Spinal cord (tissue), 10 donors: ENCODE measurements around the gene CHRNG. TPM values are rescaled to one million over a fixed set of nuclear protein-coding genes. Genes with fewer than 3 reads are reported as not detected.
"Not testable (repeated sequence)": the region's sequence is repeated elsewhere in the genome, so short reads cannot be mapped to it uniquely, and the experiment has no call there.

Source experiments
- DNase-seq, 6 donors: peaks; one replicate each; pipeline versions ENCODE4 v3.0.0 to v3.0.0-alpha.2; 2013 to 2015; ENCODE audit warnings: low spot score in 6 of 6, low read depth in 4 of 6
- H3K27ac ChIP-seq: one replicate; pipeline ENCODE4 v1.5.1; 2013; ENCODE audit warnings: low read depth, low read length, control low read depth
- H3K27me3 ChIP-seq: one replicate; pipeline ENCODE4 v1.6.1; 2013; ENCODE audit warnings: low read length; ENCODE audit not compliant: control insufficient read depth, insufficient read depth
- H3K36me3 ChIP-seq: one replicate; pipeline ENCODE4 v1.6.1; 2013; ENCODE audit warnings: low read length; ENCODE audit not compliant: control insufficient read depth, insufficient read depth
- H3K4me1 ChIP-seq: one replicate; pipeline ENCODE4 v1.6.1; 2013; ENCODE audit warnings: low read length; ENCODE audit not compliant: control insufficient read depth, insufficient read depth
- H3K4me3 ChIP-seq: one replicate; pipeline ENCODE4 v1.5.1; 2013; ENCODE audit warnings: low read depth, low read length, control low read depth
- H3K9me3 ChIP-seq: one replicate; pipeline ENCODE4 v1.6.1; 2013; ENCODE audit warnings: low read length; ENCODE audit not compliant: control insufficient read depth, insufficient read depth
- WGBS: methylation state at CpG from one replicate; pipeline ENCODE4 v1.1.5; 2013; ENCODE audit warnings: missing lambda C conversion rate; ENCODE audit not compliant: insufficient coverage; 5-methylcytosine and 5-hydroxymethylcytosine counted together
- polyA plus RNA-seq, 2 donors: library from polyadenylated mRNA; unstranded; fragments of 120-200 nt; gene quantifications; one replicate each; pipeline ENCODE4 v1.2.1, GENCODE V29; 2013; ENCODE audit not compliant: insufficient read length in 2 of 2
- total RNA-seq, 2 donors: library from RNA; depleted of rRNA in 1 of 2; stranded (reverse); fragments of 120-200 nt in 1 of 2; fragments of >200 nt in 1 of 2; gene quantifications; one replicate each; pipeline versions ENCODE4 v1.2.3 to v1.2.4, GENCODE V29; 2013 to 2014
- donor health status: healthy.

The CHRNG gene
- total and polyA plus RNA-seq, 4 donors = 0.06 to 0.35 (median 0.35) TPM; not detected in 1

GRCh38 chr2:232570481-232570880, 31.0 kb downstream of the CHRNG start:
- 100% methylated on average over 4 of the region's 6 CpGs for WGBS
- H3K4me1 ChIP-seq, H3K9me3 ChIP-seq, H3K27ac ChIP-seq, DNase-seq, H3K4me3 ChIP-seq, H3K27me3 ChIP-seq: not testable (repeated sequence)
- H3K36me3 ChIP-seq = peaks cover 46% of the 10 kb centered on the region

- Histone ChIP-seq H3K27ac (no peak overlapping the region), H3K4me3 (no peak overlapping the region), H3K27me3 (no peaks in the 10 kb centered on the region), H3K4me1 (peaks cover 3% of the 10 kb centered on the region), H3K9me3 (no peaks in the 10 kb centered on the region), H3K36me3 (peaks cover 40% of the 10 kb centered on the region)
- 57% methylated on average over 5 of the region's 7 CpGs for WGBS
- DNase-seq = peak in 1 of 6 donors; percentile 21
Measured at GRCh38 chr2:232571026-232571474, 31.6 kb downstream of the CHRNG start.

GRCh38 chr2:232573042-232573441, 33.5 kb downstream of the CHRNG start:
- Histone ChIP-seq H3K27ac (no peak overlapping the region), H3K27me3 (no peaks in the 10 kb centered on the region), H3K9me3 (no peaks in the 10 kb centered on the region), H3K4me1 (peaks cover 3% of the 10 kb centered on the region), H3K4me3 (no peak overlapping the region), H3K36me3 (peaks cover 23% of the 10 kb centered on the region)
- no peak for DNase-seq

GRCh38 chr2:232573771-232574435, 34.4 kb downstream of the CHRNG start:
- Histone ChIP-seq H3K4me3 (no peak overlapping the region), H3K9me3 (no peaks in the 10 kb centered on the region), H3K27me3 (no peaks in the 10 kb centered on the region), H3K36me3 (peaks cover 19% of the 10 kb centered on the region), H3K4me1 (peaks cover 3% of the 10 kb centered on the region), H3K27ac (no peak overlapping the region)
- DNase-seq = no peak
- 54% methylated on average over 8 of the region's 8 CpGs for WGBS

- WGBS = 81% methylated on average over 3 of the region's 5 CpGs
- H3K27ac ChIP-seq = no peak overlapping the region
- H3K36me3 ChIP-seq = peaks cover 12% of the 10 kb centered on the region
- no peaks in the 10 kb centered on the region for H3K9me3 ChIP-seq
- no peak overlapping the region for H3K4me3 ChIP-seq
- DNase-seq = no peak
- no peaks in the 10 kb centered on the region for H3K27me3 ChIP-seq
- H3K4me1 ChIP-seq = peaks cover 3% of the 10 kb centered on the region
Measured at GRCh38 chr2:232574674-232575403, 35.3 kb downstream of the CHRNG start.

- Histone ChIP-seq H3K27ac (no peak overlapping the region), H3K9me3 (no peaks in the 10 kb centered on the region), H3K4me1 (peaks cover 3% of the 10 kb centered on the region), H3K4me3 (no peak overlapping the region), H3K27me3 (no peaks in the 10 kb centered on the region), H3K36me3 (peaks cover 14% of the 10 kb centered on the region)
- no peak for DNase-seq
- no CpG with 5 or more reads among the region's 1 CpG for WGBS
Measured at GRCh38 chr2:232575404-232575746, 35.9 kb downstream of the CHRNG start.

GRCh38 chr2:232576995-232577394, 37.5 kb downstream of the CHRNG start:
- H3K36me3 ChIP-seq = peaks cover 25% of the 10 kb centered on the region

GRCh38 chr2:232577841-232578240, 38.3 kb downstream of the CHRNG start:
- peak in 1 of 6 donors; percentile 16 for DNase-seq
- WGBS = no CpG with 5 or more reads among the region's 2 CpGs
- H3K9me3 ChIP-seq = no peaks in the 10 kb centered on the region
- H3K4me3 ChIP-seq = no peak overlapping the region
- no peaks in the 10 kb centered on the region for H3K4me1 ChIP-seq
- H3K27me3 ChIP-seq = no peaks in the 10 kb centered on the region
- H3K36me3 ChIP-seq = peaks cover 25% of the 10 kb centered on the region
- no peak overlapping the region for H3K27ac ChIP-seq

More at GRCh38 chr2:232576995-232577394, 37.5 kb downstream of the CHRNG start:
- H3K27me3 ChIP-seq = no peaks in the 10 kb centered on the region
- H3K4me3 ChIP-seq = no peak overlapping the region
- H3K4me1 ChIP-seq = no peaks in the 10 kb centered on the region
- H3K27ac ChIP-seq = no peak overlapping the region
- 33% methylated on average over 2 of the region's 2 CpGs for WGBS
- no peaks in the 10 kb centered on the region for H3K9me3 ChIP-seq
- DNase-seq = no peak

- DNase-seq = no peak
- H3K27ac ChIP-seq = no peak overlapping the region
- no peaks in the 10 kb centered on the region for H3K27me3 ChIP-seq
- H3K4me3 ChIP-seq = no peak overlapping the region
- WGBS = 100% methylated on average over 1 of the region's 2 CpGs
- H3K4me1 ChIP-seq = no peaks in the 10 kb centered on the region
- H3K36me3 ChIP-seq = peaks cover 25% of the 10 kb centered on the region
- no peaks in the 10 kb centered on the region for H3K9me3 ChIP-seq
Measured at GRCh38 chr2:232578626-232579025, 39.1 kb downstream of the CHRNG start.

- no peak overlapping the region for H3K27ac ChIP-seq
- DNase-seq = no peak
- WGBS = no CpG with 5 or more reads among the region's 6 CpGs
- H3K36me3 ChIP-seq = peaks cover 18% of the 10 kb centered on the region
- H3K4me3 ChIP-seq = no peak overlapping the region
- peaks cover 2% of the 10 kb centered on the region for H3K9me3 ChIP-seq
- H3K4me1 ChIP-seq = no peaks in the 10 kb centered on the region
- no peaks in the 10 kb centered on the region for H3K27me3 ChIP-seq
Measured at GRCh38 chr2:232580648-232580981, 41.1 kb downstream of the CHRNG start.
